IMR-90 (cell line): Measurements from ENCODE around the gene RAP1GAP. TPM values are rescaled to one million over a fixed set of nuclear protein-coding genes. Genes with fewer than 3 reads are reported as not detected.

ENCODE experiments used
- ATAC-seq: fragments of 200-7000 bp; cut with Tn5 transposase; 2 replicates; pipeline ENCODE4 v1.9.1; 2020; ENCODE audit warnings: low read depth, mild to moderate bottlenecking, moderate library complexity
- BruUV-seq: library from RNA; stranded (reverse); fragments of 400-500 nt; replicated peaks from 2 replicates; lab custom pipeline; 2021; lab: Mats Ljungman, UMichigan
- CTCF ChIA-PET: fragments of 300-600 bp; formaldehyde crosslinking; extraction: SDS; loops from one replicate; lab custom pipeline; 2021; ENCODE audit warnings: antibody characterized with exemption; lab: Yijun Ruan, JAX
- POLR2A ChIA-PET: fragments of 300-600 bp; sonication (Branson Sonifier 250); formaldehyde crosslinking; loops from one replicate; lab custom pipeline; 2022; ENCODE audit warnings: antibody characterized with exemption; ENCODE audit not compliant: unreplicated experiment; lab: Charles Lee
- DNase-seq: peaks from one replicate; pipeline ENCODE4 v3.0.0; 2013
- H2AFZ ChIP-seq: replicated peaks from 2 replicates; pipeline ENCODE3; 2013; ENCODE audit warnings: low read length, mild to moderate bottlenecking; ENCODE audit not compliant: poor library complexity
- H2AK5ac ChIP-seq: 2 replicates; pipeline ENCODE4 v1.6.1; 2013; ENCODE audit warnings: low read depth, low read length, inconsistent platforms
- H2AK9ac ChIP-seq: replicated peaks from 2 replicates; pipeline ENCODE3; 2013; ENCODE audit warnings: mild to moderate bottlenecking, low read depth, low read length, moderate library complexity; ENCODE audit not compliant: poor library complexity
- H2BK120ac ChIP-seq: 2 replicates; pipeline ENCODE4 v1.6.1; 2013; ENCODE audit warnings: low read depth, low read length, inconsistent platforms
- H2BK15ac ChIP-seq: 3 replicates; pipeline ENCODE4 v1.6.1; 2013; ENCODE audit warnings: low read depth, low read length, inconsistent platforms
- H2BK20ac ChIP-seq: 2 replicates; pipeline ENCODE4 v1.6.1; 2013; ENCODE audit warnings: low read depth, mild to moderate bottlenecking, inconsistent platforms, low read length, moderate library complexity
- H2BK5ac ChIP-seq: 2 replicates; pipeline ENCODE4 v1.6.1; 2013; ENCODE audit warnings: mild to moderate bottlenecking, low read depth, low read length, inconsistent platforms; ENCODE audit not compliant: poor library complexity, severe bottlenecking
- H3K14ac ChIP-seq: replicated peaks from 2 replicates; pipeline ENCODE4 v1.6.1; 2013; ENCODE audit warnings: low read depth, low read length, inconsistent platforms
- H3K18ac ChIP-seq: 2 replicates; pipeline ENCODE4 v1.6.1; 2013; ENCODE audit warnings: low read depth, low read length, control low read depth
- H3K23ac ChIP-seq: 2 replicates; pipeline ENCODE4 v1.6.1; 2013; ENCODE audit warnings: low read depth, low read length, inconsistent platforms
- H3K27ac ChIP-seq: 2 replicates; pipeline ENCODE4 v1.5.1; 2013; ENCODE audit warnings: mild to moderate bottlenecking, control low read depth, low read length; ENCODE audit not compliant: insufficient read depth
- H3K27me3 ChIP-seq: 2 replicates; pipeline ENCODE4 v1.6.1; 2013; ENCODE audit warnings: low read length; ENCODE audit not compliant: control insufficient read depth, insufficient read depth
- H3K36me3 ChIP-seq: 2 replicates; pipeline ENCODE4 v1.6.1; 2013; ENCODE audit warnings: low read length, mixed read lengths; ENCODE audit not compliant: control insufficient read depth, insufficient read depth
- H3K4ac ChIP-seq: 2 replicates; pipeline ENCODE4 v1.6.1; 2013; ENCODE audit warnings: low read depth, low read length, inconsistent platforms
- H3K4me1 ChIP-seq: 2 replicates; pipeline ENCODE4 v1.6.1; 2013; ENCODE audit warnings: low read length, mixed read lengths; ENCODE audit not compliant: control insufficient read depth, insufficient read depth
- H3K4me2 ChIP-seq: 2 replicates; pipeline ENCODE4 v1.6.1; 2013; ENCODE audit warnings: low read depth, mild to moderate bottlenecking, control low read depth, low read length, moderate library complexity
- H3K4me3 ChIP-seq: 2 replicates; pipeline ENCODE4 v1.5.1; 2013; ENCODE audit warnings: low read depth, mild to moderate bottlenecking, control low read depth, low read length, moderate library complexity; ENCODE audit not compliant: insufficient read depth
- H3K56ac ChIP-seq: 2 replicates; pipeline ENCODE4 v1.6.1; 2013; ENCODE audit warnings: low read length, inconsistent platforms; ENCODE audit not compliant: insufficient read depth; ENCODE audit errors: extremely low read depth
- H3K79me1 ChIP-seq, 2 experiments: 2 replicates each; pipeline ENCODE4 v1.6.1; 2013; ENCODE audit warnings: low read length in 2 of 2, inconsistent platforms in 1 of 2, low read depth in 1 of 2
- H3K9ac ChIP-seq: 2 replicates; pipeline ENCODE4 v1.6.1; 2013; ENCODE audit warnings: low read depth, low read length, control low read depth
- H3K9me1 ChIP-seq: 2 replicates; pipeline ENCODE4 v1.6.1; 2013; ENCODE audit warnings: low read length, inconsistent platforms; ENCODE audit not compliant: insufficient read depth
- H3K9me3 ChIP-seq: 2 replicates; pipeline ENCODE4 v1.6.1; 2013; ENCODE audit warnings: low read length; ENCODE audit not compliant: control insufficient read depth, insufficient read depth
- H4K20me1 ChIP-seq: 2 replicates; pipeline ENCODE4 v1.6.1; 2013; ENCODE audit warnings: low read length, inconsistent platforms; ENCODE audit not compliant: insufficient read depth
- H4K5ac ChIP-seq: 2 replicates; pipeline ENCODE4 v1.6.1; 2013; ENCODE audit warnings: mild to moderate bottlenecking, low read depth, low read length, control low read depth
- H4K8ac ChIP-seq, 2 experiments: 2 replicates each; pipeline ENCODE4 v1.6.1; 2013; ENCODE audit warnings: low read depth in 2 of 2, low read length in 2 of 2, control low read depth in 1 of 2, inconsistent platforms in 1 of 2
- H4K91ac ChIP-seq: 2 replicates; pipeline ENCODE4 v1.6.1; 2013; ENCODE audit warnings: low read depth, low read length, inconsistent platforms; ENCODE audit not compliant: insufficient read depth
- BHLHE40 ChIP-seq: fragments of 150-350 bp; IDR thresholded peaks from 2 replicates; pipeline ENCODE4 v1.6.1; 2016; ENCODE audit warnings: mild to moderate bottlenecking, low read depth, low read length
- MAFK ChIP-seq: IDR thresholded peaks from 2 replicates; pipeline ENCODE4 v1.6.1; 2012; ENCODE audit warnings: low read depth, low read length, improper control_type of control experiment
- MXI1 ChIP-seq: IDR thresholded peaks from 2 replicates; pipeline ENCODE4 v1.6.1; 2012; ENCODE audit warnings: low read depth, mild to moderate bottlenecking, low read length, moderate library complexity, borderline replicate concordance
- NFE2L2 ChIP-seq: fragments of 150-350 bp; IDR thresholded peaks from 2 replicates; pipeline ENCODE4 v1.6.1; 2016; ENCODE audit warnings: low read depth, mild to moderate bottlenecking, low read length
- POLR2A ChIP-seq: IDR thresholded peaks from 2 replicates; pipeline ENCODE4 v1.6.1; 2012; ENCODE audit warnings: mild to moderate bottlenecking, low read depth, low read length
- WGBS, 2 experiments: methylation state at CpG; one replicate each; pipeline versions ENCODE4 v1.1.5 to v1.1.7; 2013; ENCODE audit warnings: missing lambda C conversion rate in 2 of 2; ENCODE audit not compliant: insufficient read length in 1 of 2; ENCODE audit errors: extremely low coverage in 2 of 2; 5-methylcytosine and 5-hydroxymethylcytosine counted together
- dilution Hi-C: fragments of 300-500 bp; cut with HindIII; formaldehyde crosslinking; loops from one replicate; pipeline ENCODE4 v1.14.3; 2018; ENCODE audit warnings: low sequenced_read_pairs; ENCODE audit not compliant: unreplicated experiment
- in situ Hi-C: fragments of 300-500 bp; cut with MboI; formaldehyde crosslinking; loops from 3 replicates; pipeline ENCODE4 v1.14.3; 2019; ENCODE audit warnings: low sequenced_read_pairs, inconsistent platforms, mixed read lengths
- intact Hi-C: fragments of 100-400 bp; cut with micrococcal nuclease; formaldehyde crosslinking; loops from 2 replicates; pipeline ENCODE4 v1.10.0; 2022
- polyA plus RNA-seq, 3 experiments: library from polyadenylated mRNA; depleted of rRNA; stranded (reverse); fragments of >200 nt; gene quantifications; 2 replicates each; pipeline ENCODE4 v1.2.3, GENCODE V29; 2012; ENCODE audit warnings: low replicate concordance in 1 of 3
- total RNA-seq: library from RNA; depleted of rRNA; stranded (reverse); fragments of >200 nt; gene quantifications from 2 replicates; pipeline ENCODE4 v1.2.3, GENCODE V29; 2012

The RAP1GAP gene
- total and polyA plus RNA-seq, 2 of the 4 experiments (the other 2 are of a cell fraction), result under 0.01 to 0.10 TPM

- H3K9ac ChIP-seq, result no peak overlapping the region
- ATAC-seq (no peak), DNase-seq (no peak)
- H3K23ac ChIP-seq, result no peak overlapping the region
- H3K4me3 ChIP-seq, result no peak overlapping the region
- no peak overlapping the region for H3K18ac ChIP-seq
- H2AFZ ChIP-seq, result peak overlapping the region; percentile 32
- H2BK20ac ChIP-seq, result no peak overlapping the region
- 79% methylated on average over 8 of the region's 19 CpGs; no CpG with 5 or more reads in 1 of the 2 experiments for WGBS, 2 experiments
- H3K14ac ChIP-seq, result no peak overlapping the region
- H4K5ac ChIP-seq, result no peak overlapping the region
- no peak overlapping the region for H2BK120ac ChIP-seq
- intact Hi-C loops (no loop called here), in situ Hi-C loops (no loop called here), dilution Hi-C loops (no loop called here)
- no peak overlapping the region for H3K4ac ChIP-seq
- no peak overlapping the region for H4K91ac ChIP-seq
- H3K27me3 ChIP-seq, result peaks cover 69% of the 10 kb centered on the region
- no peak overlapping the region for H3K4me2 ChIP-seq
- no peak overlapping the region for H4K8ac ChIP-seq
- peak overlapping the region; percentile 9 for H2AK9ac ChIP-seq
- H3K4me1 ChIP-seq, result no peaks in the 10 kb centered on the region
- no peaks in the 10 kb centered on the region for H3K9me3 ChIP-seq
- H3K56ac ChIP-seq, result no peak overlapping the region
- BruUV-seq, result no TSS peak
- no peak overlapping the region for H2BK15ac ChIP-seq
- no peaks in the 10 kb centered on the region for H3K79me1 ChIP-seq
- ChIA-PET POLR2A (no interaction called here), CTCF (no interaction called here)
- no peaks in the 10 kb centered on the region for H3K9me1 ChIP-seq
- no peaks in the 10 kb centered on the region; the same call in 1 of the 2 replicates for H4K20me1 ChIP-seq
- TF ChIP-seq MAFK (no peak), MXI1 (no peak), BHLHE40 (no peak), POLR2A (no peak), NFE2L2 (no peak)
- H2BK5ac ChIP-seq, result no peak overlapping the region
- no peak overlapping the region for H2AK5ac ChIP-seq
- no peak overlapping the region for H3K27ac ChIP-seq
- H3K36me3 ChIP-seq, result no peaks in the 10 kb centered on the region
Observed at GRCh38 chr1:21613072-21613867, 55.9 kb downstream of the RAP1GAP start.
